HEK293 (cell line): ENCODE results near the gene CAMK2B.

Source experiments
- CTCF ChIA-PET: fragments of 350-600 bp; formaldehyde crosslinking; extraction: SDS; loops from one replicate; lab custom pipeline; 2021; ENCODE audit warnings: antibody characterized with exemption; lab: Yijun Ruan, JAX
- POLR2A ChIA-PET: fragments of 300-600 bp; formaldehyde crosslinking; extraction: SDS; loops from one replicate; lab custom pipeline; 2020; ENCODE audit warnings: antibody characterized with exemption, inconsistent platforms; lab: Yijun Ruan, JAX
- H3K27ac ChIP-seq: fragments of 200-500 bp; sonication (Bioruptor generic); 2 replicates; pipeline ENCODE4 v1.5.1; 2014; ENCODE audit warnings: low read depth, low read length, control low read depth, inconsistent platforms; ENCODE audit errors: extremely low read depth
- H3K36me3 ChIP-seq, 2 experiments: fragments of 200-500 bp in 1 of 2; sonication (Bioruptor generic) in 1 of 2; 1 replicate in 1 of 2; 2 replicates in 1 of 2; pipeline ENCODE4 v1.5.1; 2014 to 2017; ENCODE audit warnings: inconsistent platforms in 2 of 2, low read length in 2 of 2; ENCODE audit not compliant: control insufficient read depth in 2 of 2, insufficient read depth in 1 of 2
- H3K4me1 ChIP-seq: fragments of 200-500 bp; sonication (Bioruptor generic); 2 replicates; pipeline ENCODE4 v1.5.1; 2014; ENCODE audit warnings: mild to moderate bottlenecking, low read length, inconsistent platforms; ENCODE audit not compliant: control insufficient read depth, insufficient read depth
- H3K4me3 ChIP-seq: 2 replicates; pipeline ENCODE4 v1.5.1; 2011; ENCODE audit warnings: low read depth, mild to moderate bottlenecking, control low read depth, low read length, moderate library complexity
- H3K9me3 ChIP-seq: fragments of 200-500 bp; sonication (Bioruptor generic); 2 replicates; pipeline ENCODE4 v1.5.1; 2014; ENCODE audit warnings: low read depth, low read length, inconsistent platforms; ENCODE audit not compliant: control insufficient read depth, insufficient read depth
- BCL11A ChIP-seq: fragments of 450-650 bp; formaldehyde crosslinking; IDR thresholded peaks from 2 replicates; pipeline ENCODE4 v1.5.1; 2016; ENCODE audit warnings: low read depth, missing biosample characterization, missing genetic modification characterization
- BCL11B ChIP-seq: fragments of 450-650 bp; formaldehyde crosslinking; IDR thresholded peaks from 2 replicates; pipeline ENCODE4 v1.5.1; 2016; ENCODE audit warnings: low read depth, missing biosample characterization, missing genetic modification characterization
- EGR2 ChIP-seq: fragments of 450-650 bp; formaldehyde crosslinking; IDR thresholded peaks from 2 replicates; pipeline ENCODE4 v1.5.1; 2016; ENCODE audit warnings: low read depth, missing biosample characterization, missing genetic modification characterization
- KLF8 ChIP-seq: fragments of 450-650 bp; formaldehyde crosslinking; IDR thresholded peaks from 2 replicates; pipeline ENCODE4 v1.5.1; 2016; ENCODE audit warnings: missing biosample characterization, missing genetic modification characterization
- MEIS1 ChIP-seq: sonication (generic); formaldehyde crosslinking; IDR thresholded peaks from 2 replicates; pipeline ENCODE4 v1.8.1; 2022; ENCODE audit warnings: missing genetic modification reagents, mild to moderate bottlenecking, borderline replicate concordance
- PRDM1 ChIP-seq: fragments of 450-650 bp; formaldehyde crosslinking; IDR thresholded peaks from 2 replicates; pipeline ENCODE4; 2016; ENCODE audit warnings: missing biosample characterization, missing genetic modification characterization
- WT1 ChIP-seq: fragments of 450-650 bp; formaldehyde crosslinking; IDR thresholded peaks from 2 replicates; pipeline ENCODE4 v1.5.1; 2016; ENCODE audit warnings: missing biosample characterization, missing genetic modification characterization
- ZBTB17 ChIP-seq: fragments of 450-650 bp; formaldehyde crosslinking; IDR thresholded peaks from 2 replicates; pipeline ENCODE4 v1.5.1; 2016; ENCODE audit warnings: missing biosample characterization, missing genetic modification characterization
- ZFHX2 ChIP-seq: fragments of 450-650 bp; formaldehyde crosslinking; conservative IDR thresholded peaks from 2 replicates; pipeline ENCODE4 v1.5.1; 2016; ENCODE audit warnings: missing biosample characterization, missing genetic modification characterization
- ZFP41 ChIP-seq: fragments of 450-650 bp; formaldehyde crosslinking; IDR thresholded peaks from 2 replicates; pipeline ENCODE4 v1.5.1; 2016; ENCODE audit warnings: missing biosample characterization, missing genetic modification characterization, borderline replicate concordance
- ZFP69B ChIP-seq: fragments of 450-650 bp; formaldehyde crosslinking; IDR thresholded peaks from 2 replicates; pipeline ENCODE4 v1.5.1; 2016; ENCODE audit warnings: missing biosample characterization, missing genetic modification characterization
- ZIC2 ChIP-seq: fragments of 450-650 bp; formaldehyde crosslinking; IDR thresholded peaks from 2 replicates; pipeline ENCODE4 v1.5.1; 2016; ENCODE audit warnings: missing biosample characterization, missing genetic modification characterization
- ZNF112 ChIP-seq: fragments of 450-650 bp; formaldehyde crosslinking; IDR thresholded peaks from 2 replicates; pipeline ENCODE4 v1.5.0; 2017; ENCODE audit warnings: missing biosample characterization, missing genetic modification characterization
- ZNF121 ChIP-seq: fragments of 450-650 bp; formaldehyde crosslinking; IDR thresholded peaks from 2 replicates; pipeline ENCODE4 v1.5.1; 2016; ENCODE audit warnings: missing biosample characterization, missing genetic modification characterization
- ZNF132 ChIP-seq: fragments of 450-650 bp; formaldehyde crosslinking; IDR thresholded peaks from 2 replicates; pipeline ENCODE4 v1.5.1; 2017; ENCODE audit warnings: missing biosample characterization, missing genetic modification characterization, borderline replicate concordance
- ZNF202 ChIP-seq: fragments of 450-650 bp; formaldehyde crosslinking; IDR thresholded peaks from 2 replicates; pipeline ENCODE4 v1.5.1; 2016; ENCODE audit warnings: missing biosample characterization, missing genetic modification characterization, borderline replicate concordance
- ZNF23 ChIP-seq: fragments of 450-650 bp; formaldehyde crosslinking; IDR thresholded peaks from 2 replicates; pipeline ENCODE4 v1.5.1; 2016; ENCODE audit warnings: missing biosample characterization, missing genetic modification characterization, borderline replicate concordance
- ZNF324 ChIP-seq: fragments of 450-650 bp; formaldehyde crosslinking; IDR thresholded peaks from 2 replicates; pipeline ENCODE4 v1.5.1; 2016; ENCODE audit warnings: missing biosample characterization, missing genetic modification characterization
- ZNF423 ChIP-seq: fragments of 450-650 bp; formaldehyde crosslinking; IDR thresholded peaks from 2 replicates; pipeline ENCODE4 v1.5.1; 2016; ENCODE audit warnings: missing biosample characterization, missing genetic modification characterization
- ZNF473 ChIP-seq: fragments of 450-650 bp; formaldehyde crosslinking; IDR thresholded peaks from 2 replicates; pipeline ENCODE4 v1.5.1; 2017; ENCODE audit warnings: missing biosample characterization, missing genetic modification characterization
- ZNF600 ChIP-seq: fragments of 450-650 bp; formaldehyde crosslinking; IDR thresholded peaks from 2 replicates; pipeline ENCODE4 v1.5.1; 2016; ENCODE audit warnings: missing biosample characterization, missing genetic modification characterization
- ZNF621 ChIP-seq: fragments of 450-650 bp; formaldehyde crosslinking; IDR thresholded peaks from 2 replicates; pipeline ENCODE4 v1.5.1; 2017; ENCODE audit warnings: missing biosample characterization, missing genetic modification characterization
- ZNF623 ChIP-seq: fragments of 450-650 bp; formaldehyde crosslinking; IDR thresholded peaks from 2 replicates; pipeline ENCODE4 v1.5.1; 2016; ENCODE audit warnings: missing biosample characterization, missing genetic modification characterization
- ZNF747 ChIP-seq: fragments of 450-650 bp; formaldehyde crosslinking; IDR thresholded peaks from 2 replicates; pipeline ENCODE4 v1.5.1; 2016; ENCODE audit warnings: missing biosample characterization, missing genetic modification characterization
- ZSCAN30 ChIP-seq: fragments of 450-650 bp; IDR thresholded peaks from 2 replicates; pipeline ENCODE4 v1.5.1; 2018; ENCODE audit warnings: missing biosample characterization, mild to moderate bottlenecking, missing genetic modification characterization, moderate library complexity
- TF ChIP-seq, protein P1 (sequence below): fragments of 450-650 bp; formaldehyde crosslinking; IDR thresholded peaks from 2 replicates; pipeline ENCODE4 v1.5.1; 2016; ENCODE audit warnings: missing biosample characterization, missing genetic modification characterization
- TF ChIP-seq, protein P2 (sequence below): fragments of 450-650 bp; formaldehyde crosslinking; IDR thresholded peaks from 2 replicates; pipeline ENCODE4 v1.5.1; 2016; ENCODE audit warnings: missing biosample characterization, missing genetic modification characterization
- TF ChIP-seq, protein P3 (sequence below): fragments of 450-650 bp; formaldehyde crosslinking; IDR thresholded peaks from 2 replicates; pipeline ENCODE4 v1.5.1; 2016; ENCODE audit warnings: missing biosample characterization, missing genetic modification characterization
- TF ChIP-seq, protein P4 (sequence below): sonication (generic); formaldehyde crosslinking; IDR thresholded peaks from 2 replicates; pipeline ENCODE4 v1.8.1; 2022; ENCODE audit warnings: mild to moderate bottlenecking, moderate library complexity, missing genetic modification reagents

The CAMK2B gene

DNA sequence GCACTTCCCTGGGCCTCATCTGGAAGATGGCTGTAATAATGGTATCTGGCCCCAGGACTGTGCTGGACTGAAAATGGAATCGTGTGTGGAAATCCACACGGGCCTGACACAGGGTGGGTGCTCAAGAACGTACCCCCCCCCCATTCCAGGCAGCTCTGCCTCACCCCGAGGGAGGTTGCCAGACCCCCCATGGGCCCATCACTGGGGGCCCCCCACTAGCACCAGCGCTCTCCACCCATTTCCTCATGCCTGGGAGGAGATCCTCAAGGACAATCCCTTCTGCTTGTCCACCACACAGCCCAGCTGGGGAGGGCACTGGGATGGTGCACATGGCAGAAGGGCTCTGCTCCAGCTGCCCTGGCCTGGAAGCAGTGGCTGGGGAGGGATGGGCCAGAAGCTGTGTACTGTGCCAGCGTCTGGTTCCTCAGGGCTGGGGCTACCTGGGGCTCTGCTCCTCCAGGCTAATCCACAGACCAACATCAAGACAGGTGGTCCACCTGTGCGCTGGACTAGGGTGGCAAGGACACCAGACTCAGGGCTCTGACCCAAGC lies 55.4 kb downstream of the CAMK2B start (continued):
- TF ChIP-seq ZNF600 (tag by site-specific recombination) (0 out of 2 replicates have a peak, but pooled peaks have one; percentile 21), ZNF623 (tag by site-specific recombination) (no peak), ZNF23 (no peak), MEIS1 (CRISPR knock-in tag) (no peak), ZNF747 (tag by site-specific recombination) (no peak), WT1 (tag by site-specific recombination) (no peak), BCL11B (tag by site-specific recombination) (no peak)
- TF ChIP-seq, protein P1, sequence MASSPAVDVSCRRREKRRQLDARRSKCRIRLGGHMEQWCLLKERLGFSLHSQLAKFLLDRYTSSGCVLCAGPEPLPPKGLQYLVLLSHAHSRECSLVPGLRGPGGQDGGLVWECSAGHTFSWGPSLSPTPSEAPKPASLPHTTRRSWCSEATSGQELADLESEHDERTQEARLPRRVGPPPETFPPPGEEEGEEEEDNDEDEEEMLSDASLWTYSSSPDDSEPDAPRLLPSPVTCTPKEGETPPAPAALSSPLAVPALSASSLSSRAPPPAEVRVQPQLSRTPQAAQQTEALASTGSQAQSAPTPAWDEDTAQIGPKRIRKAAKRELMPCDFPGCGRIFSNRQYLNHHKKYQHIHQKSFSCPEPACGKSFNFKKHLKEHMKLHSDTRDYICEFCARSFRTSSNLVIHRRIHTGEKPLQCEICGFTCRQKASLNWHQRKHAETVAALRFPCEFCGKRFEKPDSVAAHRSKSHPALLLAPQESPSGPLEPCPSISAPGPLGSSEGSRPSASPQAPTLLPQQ: no peak

DNA sequence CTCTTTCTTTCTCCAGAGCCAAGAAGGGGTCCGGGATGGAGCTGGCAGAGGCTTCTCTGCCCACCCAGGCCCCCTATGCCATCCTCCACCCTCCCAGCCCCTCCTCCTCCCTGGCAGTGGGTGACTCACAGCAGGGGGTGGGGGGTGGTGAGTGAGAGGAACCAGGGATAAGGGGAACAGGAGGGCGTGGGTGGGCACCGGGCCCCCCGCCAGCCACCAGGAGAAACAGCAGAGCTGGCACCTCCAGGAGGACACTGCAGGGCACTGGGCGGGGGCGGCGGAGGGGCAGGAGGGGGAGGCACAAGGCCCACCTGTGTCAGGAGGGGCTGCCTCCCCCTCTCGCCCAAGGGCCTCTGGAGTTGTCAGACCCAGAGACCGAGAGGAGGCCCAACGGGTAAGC lies 56.0 kb downstream of the CAMK2B start:
- CTCF ChIA-PET: interaction anchor here (1.1 kb wide), 2 partner anchors 12 to 28 kb away, joined by 4 to 7 read pairs; no protein-coding TSS in a partner anchor
- H3K27ac ChIP-seq: no peak overlapping the region
- H3K36me3 ChIP-seq: no peaks in the 10 kb centered on the region
- H3K9me3 ChIP-seq: no peaks in the 10 kb centered on the region
- no peak overlapping the region for H3K4me3 ChIP-seq
- TF ChIP-seq ZNF132 (tag by site-specific recombination) (no peak), BCL11A (tag by site-specific recombination) (no peak), ZFHX2 (peak; percentile 73), EGR2 (peak; percentile 67)
- TF ChIP-seq, protein P2, sequence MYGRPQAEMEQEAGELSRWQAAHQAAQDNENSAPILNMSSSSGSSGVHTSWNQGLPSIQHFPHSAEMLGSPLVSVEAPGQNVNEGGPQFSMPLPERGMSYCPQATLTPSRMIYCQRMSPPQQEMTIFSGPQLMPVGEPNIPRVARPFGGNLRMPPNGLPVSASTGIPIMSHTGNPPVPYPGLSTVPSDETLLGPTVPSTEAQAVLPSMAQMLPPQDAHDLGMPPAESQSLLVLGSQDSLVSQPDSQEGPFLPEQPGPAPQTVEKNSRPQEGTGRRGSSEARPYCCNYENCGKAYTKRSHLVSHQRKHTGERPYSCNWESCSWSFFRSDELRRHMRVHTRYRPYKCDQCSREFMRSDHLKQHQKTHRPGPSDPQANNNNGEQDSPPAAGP (tag by site-specific recombination): no peak
- H3K4me1 ChIP-seq: no peaks in the 10 kb centered on the region
- POLR2A ChIA-PET: no interaction called here

DNA sequence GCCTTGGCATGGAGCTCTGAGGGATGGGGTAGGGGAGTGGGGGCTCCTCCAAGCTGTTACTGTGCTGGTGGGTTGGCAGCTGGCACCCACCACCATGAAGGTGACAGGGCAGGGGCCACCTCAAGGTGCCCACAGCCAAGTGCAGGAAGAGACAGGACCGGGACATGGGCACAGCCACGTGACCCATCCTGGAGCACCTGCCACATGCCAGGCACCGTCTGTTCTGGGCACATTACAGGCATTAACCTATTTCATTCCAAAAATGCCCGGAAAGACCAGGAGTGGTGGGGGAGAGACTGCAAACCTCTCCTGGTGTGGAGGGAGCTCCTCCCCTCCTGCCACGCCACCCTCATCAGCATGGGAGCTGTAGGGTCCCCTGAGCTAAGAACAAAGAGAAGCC lies 56.7 kb downstream of the CAMK2B start:
- Histone ChIP-seq H3K4me3 (no peak overlapping the region), H3K36me3 (no peaks in the 10 kb centered on the region), H3K27ac (no peak overlapping the region), H3K9me3 (no peaks in the 10 kb centered on the region), H3K4me1 (no peaks in the 10 kb centered on the region)
- CTCF ChIA-PET: interaction anchor here (1.1 kb wide), 2 partner anchors 11 to 28 kb away, joined by 4 to 7 read pairs; no protein-coding TSS in a partner anchor
- TF ChIP-seq ZNF621 (tag by site-specific recombination) (no peak), ZNF473 (no peak), ZNF202 (tag by site-specific recombination) (no peak), ZIC2 (no peak), ZBTB17 (tag by site-specific recombination) (no peak), ZSCAN30 (tag by site-specific recombination) (no peak), KLF8 (tag by site-specific recombination) (no peak), ZFP41 (tag by site-specific recombination) (no peak), ZNF423 (tag by site-specific recombination) (no peak), ZNF112 (tag by site-specific recombination) (no peak), PRDM1 (tag by site-specific recombination) (no peak), ZFP69B (tag by site-specific recombination) (no peak), ZNF324 (tag by site-specific recombination) (no peak), ZNF121 (no peak)
- TF ChIP-seq, protein P3, sequence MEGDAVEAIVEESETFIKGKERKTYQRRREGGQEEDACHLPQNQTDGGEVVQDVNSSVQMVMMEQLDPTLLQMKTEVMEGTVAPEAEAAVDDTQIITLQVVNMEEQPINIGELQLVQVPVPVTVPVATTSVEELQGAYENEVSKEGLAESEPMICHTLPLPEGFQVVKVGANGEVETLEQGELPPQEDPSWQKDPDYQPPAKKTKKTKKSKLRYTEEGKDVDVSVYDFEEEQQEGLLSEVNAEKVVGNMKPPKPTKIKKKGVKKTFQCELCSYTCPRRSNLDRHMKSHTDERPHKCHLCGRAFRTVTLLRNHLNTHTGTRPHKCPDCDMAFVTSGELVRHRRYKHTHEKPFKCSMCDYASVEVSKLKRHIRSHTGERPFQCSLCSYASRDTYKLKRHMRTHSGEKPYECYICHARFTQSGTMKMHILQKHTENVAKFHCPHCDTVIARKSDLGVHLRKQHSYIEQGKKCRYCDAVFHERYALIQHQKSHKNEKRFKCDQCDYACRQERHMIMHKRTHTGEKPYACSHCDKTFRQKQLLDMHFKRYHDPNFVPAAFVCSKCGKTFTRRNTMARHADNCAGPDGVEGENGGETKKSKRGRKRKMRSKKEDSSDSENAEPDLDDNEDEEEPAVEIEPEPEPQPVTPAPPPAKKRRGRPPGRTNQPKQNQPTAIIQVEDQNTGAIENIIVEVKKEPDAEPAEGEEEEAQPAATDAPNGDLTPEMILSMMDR (tag by site-specific recombination): no peak
- TF ChIP-seq, protein P4, sequence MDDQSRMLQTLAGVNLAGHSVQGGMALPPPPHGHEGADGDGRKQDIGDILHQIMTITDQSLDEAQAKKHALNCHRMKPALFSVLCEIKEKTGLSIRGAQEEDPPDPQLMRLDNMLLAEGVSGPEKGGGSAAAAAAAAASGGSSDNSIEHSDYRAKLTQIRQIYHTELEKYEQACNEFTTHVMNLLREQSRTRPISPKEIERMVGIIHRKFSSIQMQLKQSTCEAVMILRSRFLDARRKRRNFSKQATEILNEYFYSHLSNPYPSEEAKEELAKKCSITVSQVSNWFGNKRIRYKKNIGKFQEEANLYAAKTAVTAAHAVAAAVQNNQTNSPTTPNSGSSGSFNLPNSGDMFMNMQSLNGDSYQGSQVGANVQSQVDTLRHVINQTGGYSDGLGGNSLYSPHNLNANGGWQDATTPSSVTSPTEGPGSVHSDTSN (CRISPR knock-in tag): no peak
- POLR2A ChIA-PET: no interaction called here
